Peyer's patch (tissue), 4 donors: ENCODE measurements around the gene PLXNA1.
A peak's percentile ranks its signal among the peaks of the same experiment; 100 is the strongest.

Experiments
- POLR2A ChIP-seq, 2 donors: fragments of 450-650 bp; IDR thresholded peaks; one replicate each; pipeline ENCODE4 v1.5.1; 2017; ENCODE audit warnings: antibody characterized with exemption in 2 of 2, mild to moderate bottlenecking in 2 of 2, moderate library complexity in 2 of 2
- TF ChIP-seq, protein P1 (sequence below), 6 experiments: fragments of 450-650 bp in 4 of 6; fragments of 200-600 bp in 2 of 6; sonication (generic) in 1 of 6; IDR thresholded peaks; one replicate each; pipeline ENCODE4 v1.5.1; 2017 to 2019; ENCODE audit warnings: antibody characterized with exemption in 6 of 6, mild to moderate bottlenecking in 3 of 6, moderate library complexity in 1 of 6

DNA sequence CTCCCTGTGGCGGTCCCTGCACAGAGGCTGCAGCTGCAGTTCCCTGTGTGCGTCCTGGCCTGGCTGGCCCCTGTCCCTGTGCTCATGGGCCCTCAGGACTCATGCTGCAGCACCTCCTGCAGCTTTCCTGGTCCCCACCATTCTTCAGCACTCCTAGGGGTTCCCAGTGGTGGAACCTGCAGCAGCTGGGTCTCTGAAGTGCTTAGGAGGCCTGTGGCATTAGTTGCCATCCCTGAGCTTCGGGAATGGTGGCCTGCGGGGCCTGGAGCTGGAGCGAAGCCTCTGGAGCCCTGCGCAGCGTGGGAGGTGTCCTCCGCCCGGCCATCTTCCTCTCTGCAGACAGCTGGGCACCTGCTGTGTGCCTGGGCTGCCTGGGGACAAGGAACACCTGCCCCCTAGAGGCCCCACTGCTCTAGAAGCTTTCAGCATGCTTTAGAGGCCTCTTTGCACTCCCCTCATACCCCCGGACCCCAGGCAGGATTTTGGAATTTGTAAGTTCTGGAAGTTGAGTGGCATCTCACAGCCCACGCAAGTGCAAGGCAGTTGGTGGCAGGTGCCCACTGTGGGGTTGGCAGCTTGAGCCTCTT lies 13.1 kb downstream of the PLXNA1 start:
- TF ChIP-seq, protein P1, sequence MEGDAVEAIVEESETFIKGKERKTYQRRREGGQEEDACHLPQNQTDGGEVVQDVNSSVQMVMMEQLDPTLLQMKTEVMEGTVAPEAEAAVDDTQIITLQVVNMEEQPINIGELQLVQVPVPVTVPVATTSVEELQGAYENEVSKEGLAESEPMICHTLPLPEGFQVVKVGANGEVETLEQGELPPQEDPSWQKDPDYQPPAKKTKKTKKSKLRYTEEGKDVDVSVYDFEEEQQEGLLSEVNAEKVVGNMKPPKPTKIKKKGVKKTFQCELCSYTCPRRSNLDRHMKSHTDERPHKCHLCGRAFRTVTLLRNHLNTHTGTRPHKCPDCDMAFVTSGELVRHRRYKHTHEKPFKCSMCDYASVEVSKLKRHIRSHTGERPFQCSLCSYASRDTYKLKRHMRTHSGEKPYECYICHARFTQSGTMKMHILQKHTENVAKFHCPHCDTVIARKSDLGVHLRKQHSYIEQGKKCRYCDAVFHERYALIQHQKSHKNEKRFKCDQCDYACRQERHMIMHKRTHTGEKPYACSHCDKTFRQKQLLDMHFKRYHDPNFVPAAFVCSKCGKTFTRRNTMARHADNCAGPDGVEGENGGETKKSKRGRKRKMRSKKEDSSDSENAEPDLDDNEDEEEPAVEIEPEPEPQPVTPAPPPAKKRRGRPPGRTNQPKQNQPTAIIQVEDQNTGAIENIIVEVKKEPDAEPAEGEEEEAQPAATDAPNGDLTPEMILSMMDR (IDR thresholded peaks at IDR 0.05) = peak in 1 of 6 experiments; percentile 7
- TF ChIP-seq POLR2A (IDR thresholded peaks at IDR 0.05) = no peak
